Measurements from ENCODE around the gene POLR2J.
A peak's percentile ranks its signal among the peaks of the same experiment; 100 is the strongest.

POLR2J gene

GRCh38 chr7:102452451-102452850 lies 26.3 kb downstream of the POLR2J start:
- peaks cover 23 to 66% (median 51%) of the 10 kb centered on the region in 10 experiments for H3K4me1 ChIP-seq
- no peak for TF ChIP-seq Cebpa-rat (IDR thresholded peaks at IDR 0.05)
- H3K27ac ChIP-seq = no peak overlapping the region; a peak in 1 of 22 replicates
- H4K20me1 ChIP-seq = peaks cover 0 to 99% (median 61%) of the 10 kb centered on the region in 11 experiments; a peak in 16 of 22 replicates
- no peaks in the 10 kb centered on the region for H3K27me3 ChIP-seq
- H3K9ac ChIP-seq = no peak overlapping the region
- no peaks in the 10 kb centered on the region for H3K9me3 ChIP-seq (replicated peaks in 1 of 11)
- H3K36me3 ChIP-seq = peaks cover 26 to 48% (median 35%) of the 10 kb centered on the region in 11 experiments
- H3K4me2 ChIP-seq = peak overlapping the region in 1 of 11 experiments; percentile 64; a peak in 2 of 22 replicates
- H3K4me3 ChIP-seq = no peak overlapping the region

DNA sequence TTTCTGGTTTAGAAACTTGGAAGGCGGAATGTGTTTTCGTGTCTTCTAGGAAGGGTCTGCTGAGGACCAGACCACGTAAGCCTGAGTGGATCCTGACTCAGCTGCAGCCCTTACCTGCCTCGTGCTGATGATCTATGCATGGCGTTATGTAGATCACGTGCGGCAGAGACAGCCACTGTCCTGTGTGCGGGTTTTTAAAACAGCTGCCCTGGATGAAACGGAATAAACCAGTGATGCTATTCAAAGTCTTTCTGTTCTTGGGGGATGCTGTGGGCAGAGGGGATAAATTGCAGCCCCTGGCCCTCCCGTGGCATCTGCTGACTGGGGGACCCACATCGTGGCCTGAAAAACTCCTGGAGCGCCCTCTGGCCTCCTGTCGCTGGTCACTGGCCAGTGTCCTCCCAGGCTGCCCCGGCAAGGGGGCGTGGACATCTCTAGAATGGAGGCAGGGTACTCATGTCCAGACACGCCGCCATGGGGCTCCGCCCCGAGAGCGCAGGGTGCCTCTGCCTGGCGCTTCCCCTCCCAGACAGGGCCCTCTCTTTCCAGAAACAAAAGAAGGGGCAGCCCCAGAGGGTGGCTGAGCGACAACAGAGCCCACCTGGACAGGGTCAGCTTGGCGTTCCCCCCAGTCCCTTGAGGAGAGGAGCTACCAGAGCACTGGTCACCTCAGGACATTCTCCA lies 27.2 kb downstream of the POLR2J start:
- peaks cover 0 to 100% (median 68%) of the 10 kb centered on the region in 11 experiments; a peak in 16 of 22 replicates for H4K20me1 ChIP-seq
- H3K36me3 ChIP-seq = peaks cover 26 to 48% (median 35%) of the 10 kb centered on the region in 11 experiments
- peaks cover 23 to 73% (median 54%) of the 10 kb centered on the region in 10 experiments for H3K4me1 ChIP-seq
- peak overlapping the region in 3 of 11 experiments; percentile 9 to 25 (median 16); a peak in 1 of 22 replicates for H3K9ac ChIP-seq
- H3K27me3 ChIP-seq = no peaks in the 10 kb centered on the region
- H3K27ac ChIP-seq = peak overlapping the region in 3 of 11 experiments; percentile 7 to 50 (median 25); a peak in 4 of 22 replicates
- no peak for TF ChIP-seq Cebpa-rat (IDR thresholded peaks at IDR 0.05)
- H3K4me2 ChIP-seq = peak overlapping the region in 5 of 11 experiments; percentile 39 to 67 (median 53); a peak in 9 of 22 replicates
- H3K4me3 ChIP-seq = no peak overlapping the region
- H3K9me3 ChIP-seq (replicated peaks in 1 of 11) = no peaks in the 10 kb centered on the region

DNA sequence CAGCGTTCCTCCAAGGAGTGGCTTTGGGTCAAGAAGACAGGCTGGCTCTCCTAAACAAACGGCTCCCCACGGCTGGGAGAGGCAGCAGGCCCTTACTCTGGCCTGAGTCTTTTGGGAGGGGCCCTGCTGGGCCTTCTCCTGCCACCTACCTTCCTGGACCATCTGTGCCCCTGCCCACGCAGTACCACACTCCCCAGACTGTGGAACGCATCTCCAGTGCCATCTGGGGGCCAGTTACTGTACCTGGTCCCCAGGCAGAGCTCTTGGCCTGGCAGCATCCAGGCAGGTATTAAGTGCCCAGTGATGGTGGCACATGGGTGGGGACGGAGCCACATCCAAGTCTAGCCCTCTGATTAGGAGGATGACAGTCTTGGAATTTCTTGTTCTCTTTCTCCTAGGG lies 28.5 kb downstream of the POLR2J start:
- H3K4me2 ChIP-seq = peak overlapping the region in 8 of 11 experiments; percentile 2 to 67 (median 44); a peak in 12 of 22 replicates
- H3K9me3 ChIP-seq (replicated peaks in 1 of 11) = no peaks in the 10 kb centered on the region
- H3K27ac ChIP-seq = peak overlapping the region in 3 of 11 experiments; percentile 20 to 50 (median 30); a peak in 4 of 22 replicates
- H3K36me3 ChIP-seq = peaks cover 24 to 52% (median 40%) of the 10 kb centered on the region in 11 experiments
- H4K20me1 ChIP-seq = peaks cover 0 to 99% (median 59%) of the 10 kb centered on the region in 11 experiments; a peak in 16 of 22 replicates
- TF ChIP-seq Cebpa-rat (IDR thresholded peaks at IDR 0.05) = no peak
- peak overlapping the region in 3 of 11 experiments; percentile 16 to 54 (median 31); a peak in 5 of 22 replicates for H3K9ac ChIP-seq
- H3K4me3 ChIP-seq = no peak overlapping the region
- peaks cover 17 to 73% (median 54%) of the 10 kb centered on the region in 10 experiments for H3K4me1 ChIP-seq
- H3K27me3 ChIP-seq = no peaks in the 10 kb centered on the region

GRCh38 chr7:102449136-102449535 lies 29.6 kb downstream of the POLR2J start:
- no peak overlapping the region for H3K27ac ChIP-seq
- peaks cover 14 to 72% (median 53%) of the 10 kb centered on the region in 10 experiments for H3K4me1 ChIP-seq
- H3K27me3 ChIP-seq = no peaks in the 10 kb centered on the region
- no peak overlapping the region for H3K4me3 ChIP-seq
- no peak overlapping the region for H3K4me2 ChIP-seq
- H3K36me3 ChIP-seq = peaks cover 24 to 59% (median 48%) of the 10 kb centered on the region in 11 experiments
- TF ChIP-seq Cebpa-rat (IDR thresholded peaks at IDR 0.05) = no peak
- H3K9ac ChIP-seq = no peak overlapping the region
- H3K9me3 ChIP-seq (replicated peaks in 1 of 11) = no peaks in the 10 kb centered on the region
- peaks cover 0 to 95% (median 52%) of the 10 kb centered on the region in 11 experiments; a peak in 15 of 22 replicates for H4K20me1 ChIP-seq

DNA sequence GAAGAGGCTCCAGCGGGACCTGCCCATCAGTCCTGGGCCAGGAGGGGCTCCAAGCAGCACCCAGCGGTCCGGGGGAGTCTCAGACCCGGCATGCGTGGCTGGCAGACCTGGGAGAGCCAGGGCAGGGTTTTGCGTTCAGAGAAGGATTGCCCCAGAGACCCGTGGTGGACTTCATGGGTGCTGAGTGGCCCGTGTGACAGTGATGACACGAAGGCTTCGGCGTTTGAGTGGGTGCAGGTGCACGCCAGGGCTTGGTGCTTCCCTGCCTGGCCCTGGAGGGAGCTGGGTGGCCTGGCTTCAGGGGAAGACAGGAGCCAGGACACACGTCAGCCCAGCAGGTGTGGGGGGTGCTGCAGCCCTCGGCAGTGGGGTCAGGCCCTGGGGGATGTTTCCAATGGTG lies 31.4 kb downstream of the POLR2J start:
- peak overlapping the region in 2 of 11 experiments; percentile 14 to 19; a peak in 1 of 22 replicates for H3K9ac ChIP-seq
- peaks cover 28 to 79% (median 65%) of the 10 kb centered on the region in 10 experiments for H3K4me1 ChIP-seq
- peaks cover 26 to 77% (median 56%) of the 10 kb centered on the region in 11 experiments for H3K36me3 ChIP-seq
- TF ChIP-seq Cebpa-rat (IDR thresholded peaks at IDR 0.05) = no peak
- H3K27ac ChIP-seq = peak overlapping the region in 4 of 11 experiments; percentile 43 to 72 (median 59); a peak in 6 of 22 replicates
- peaks cover 0 to 5% (median 0%) of the 10 kb centered on the region in 11 experiments; a peak in 5 of 22 replicates for H3K9me3 ChIP-seq (replicated peaks in 1 of 11)
- H3K4me3 ChIP-seq = no peak overlapping the region
- peak overlapping the region in 1 of 11 experiments; percentile 76; a peak in 1 of 22 replicates for H3K4me2 ChIP-seq
- H3K27me3 ChIP-seq = no peaks in the 10 kb centered on the region
- peaks cover 0 to 77% (median 52%) of the 10 kb centered on the region in 11 experiments; a peak in 15 of 22 replicates for H4K20me1 ChIP-seq

- Histone ChIP-seq H3K4me3 (no peak overlapping the region), H3K36me3 (peaks cover 28 to 82% (median 63%) of the 10 kb centered on the region in 11 experiments), H4K20me1 (peaks cover 0 to 80% (median 47%) of the 10 kb centered on the region in 11 experiments; a peak in 15 of 22 replicates), H3K27ac (peak overlapping the region in 6 of 11 experiments; percentile 4 to 72 (median 50); a peak in 8 of 22 replicates), H3K9ac (peak overlapping the region in 4 of 11 experiments; percentile 19 to 50 (median 23); a peak in 2 of 22 replicates), H3K4me1 (peaks cover 35 to 79% (median 69%) of the 10 kb centered on the region in 10 experiments), H3K4me2 (peak overlapping the region in 8 of 11 experiments; percentile 12 to 81 (median 73); a peak in 13 of 22 replicates), H3K9me3 (replicated peaks in 1 of 11) (peaks cover 0 to 6% (median 0%) of the 10 kb centered on the region in 11 experiments; a peak in 5 of 22 replicates), H3K27me3 (no peaks in the 10 kb centered on the region)
- no peak for TF ChIP-seq Cebpa-rat (IDR thresholded peaks at IDR 0.05)
Measured at GRCh38 chr7:102446387-102447156, 32.1 kb downstream of the POLR2J start.

DNA sequence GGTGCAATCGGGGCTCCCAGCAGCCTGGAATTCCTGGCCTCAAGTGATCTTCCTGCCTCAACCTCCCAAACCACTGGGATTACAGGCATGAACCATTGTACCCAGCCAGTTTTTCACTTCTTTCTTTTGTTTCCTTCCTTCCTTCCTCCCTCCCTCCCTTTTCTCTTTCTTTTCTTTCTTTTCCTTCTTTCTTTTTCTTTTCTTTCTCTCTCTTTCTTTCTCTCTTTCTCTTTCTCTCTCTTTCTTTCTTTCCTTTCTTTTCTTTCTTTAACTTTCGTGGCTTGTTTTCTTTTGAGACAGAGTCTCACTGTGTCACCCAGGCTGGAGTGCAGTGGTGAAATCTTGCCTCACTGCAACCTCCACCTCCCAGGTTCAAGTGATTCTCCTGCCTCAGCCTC lies 33.0 kb downstream of the POLR2J start:
- no peak for TF ChIP-seq Cebpa-rat (IDR thresholded peaks at IDR 0.05)

More for the DNA sequence above, 33.0 kb downstream of the POLR2J start:
- peak overlapping the region in 7 of 11 experiments; percentile 37 to 72 (median 52); a peak in 15 of 22 replicates for H3K27ac ChIP-seq
- no peak overlapping the region for H3K4me3 ChIP-seq
- H3K9me3 ChIP-seq (replicated peaks in 1 of 11) = peaks cover 0 to 6% (median 0%) of the 10 kb centered on the region in 11 experiments; a peak in 5 of 22 replicates
- peaks cover 0 to 80% (median 38%) of the 10 kb centered on the region in 11 experiments; a peak in 15 of 22 replicates for H4K20me1 ChIP-seq
- peak overlapping the region; percentile 41 to 81 (median 70) for H3K4me2 ChIP-seq
- peak overlapping the region in 8 of 11 experiments; percentile 23 to 64 (median 41); a peak in 14 of 22 replicates for H3K9ac ChIP-seq
- no peaks in the 10 kb centered on the region for H3K27me3 ChIP-seq
- peaks cover 28 to 84% (median 63%) of the 10 kb centered on the region in 11 experiments for H3K36me3 ChIP-seq
- peaks cover 44 to 79% (median 69%) of the 10 kb centered on the region in 10 experiments for H3K4me1 ChIP-seq
